NCI-H1048 (cell line): Measurements from ENCODE around the gene SOX1.

Experiments
- DNase-seq: peaks from one replicate; lab custom pipeline; 2025; lab: John Stamatoyannopoulos, UW

Gene SOX1

GRCh38 chr13:112058941-112059340 lies 8.0 kb upstream of the SOX1 start:
- no peak for DNase-seq

GRCh38 chr13:112059457-112060281 lies 7.3 kb upstream of the SOX1 start:
- DNase-seq: no peak

- DNase-seq: no peak
Observed at GRCh38 chr13:112060282-112060830, 6.6 kb upstream of the SOX1 start.

- DNase-seq: no peak
Observed at GRCh38 chr13:112060899-112061366, 6.0 kb upstream of the SOX1 start.

- no peak for DNase-seq
Observed at GRCh38 chr13:112061367-112062061, 5.4 kb upstream of the SOX1 start.

- DNase-seq: no peak
Observed at GRCh38 chr13:112062072-112062567, 4.8 kb upstream of the SOX1 start.

GRCh38 chr13:112062571-112063570 lies 4.1 kb upstream of the SOX1 start:
- DNase-seq: no peak

GRCh38 chr13:112063807-112064206 lies 3.1 kb upstream of the SOX1 start:
- no peak for DNase-seq

GRCh38 chr13:112064222-112064621 lies 2.7 kb upstream of the SOX1 start:
- DNase-seq: no peak

GRCh38 chr13:112065521-112065866 lies 1.5 kb upstream of the SOX1 start:
- no peak for DNase-seq

GRCh38 chr13:112065867-112066623 lies 904 bp upstream of the SOX1 start:
- no peak for DNase-seq

GRCh38 chr13:112066624-112067004 lies 335 bp upstream of the SOX1 start:
- DNase-seq: no peak

GRCh38 chr13:112067871-112068539 lies 1.1 kb downstream of the SOX1 start:
- no peak for DNase-seq

- DNase-seq: no peak
Observed at GRCh38 chr13:112068540-112069060, 1.7 kb downstream of the SOX1 start.

GRCh38 chr13:112069061-112069844 lies 2.3 kb downstream of the SOX1 start:
- DNase-seq: no peak

- DNase-seq: no peak
Observed at GRCh38 chr13:112069845-112070251, 2.9 kb downstream of the SOX1 start.

GRCh38 chr13:112071102-112071722 lies 4.3 kb downstream of the SOX1 start:
- no peak for DNase-seq

- DNase-seq: no peak
Observed at GRCh38 chr13:112071723-112072533, 5.0 kb downstream of the SOX1 start.
